Sciatic nerve (tissue), 2 donors: ENCODE results near the gene TGM2. TPM values are rescaled to one million over a fixed set of nuclear protein-coding genes. Genes with fewer than 3 reads are reported as not detected.

Experiments used
- ATAC-seq: fragments of 200-7000 bp; cut with Tn5 transposase; one replicate; pipeline ENCODE4 v1.9.1; 2020; ENCODE audit warnings: mild to moderate bottlenecking, moderate library complexity
- DNase-seq: peaks from one replicate; pipeline ENCODE4 v3.0.0-alpha.2; 2020; ENCODE audit warnings: low spot score
- intact Hi-C: fragments of 100-400 bp; cut with DNase I; formaldehyde crosslinking; loops from one replicate; pipeline ENCODE4 v1.14.2; 2022
- total RNA-seq: library from RNA; stranded (reverse); fragmentation: NEBNext Ultra II Directional; extraction: Animal tissue kit (Norgen Biotek cat#: 25700); gene quantifications from one replicate; pipeline ENCODE4 v1.2.1, GENCODE V29; 2021
- donor health status: DM: no; HTN: no; CAD: no.
- donor health status: DM: no; HTN: no; CAD: no.

The TGM2 gene
- total RNA-seq, 1 donor from 2014 or later, result 70.3 TPM

- no peak for DNase-seq
- no peak for ATAC-seq
Observed at GRCh38 chr20:38091441-38092216, 73.4 kb downstream of the TGM2 start.

DNA sequence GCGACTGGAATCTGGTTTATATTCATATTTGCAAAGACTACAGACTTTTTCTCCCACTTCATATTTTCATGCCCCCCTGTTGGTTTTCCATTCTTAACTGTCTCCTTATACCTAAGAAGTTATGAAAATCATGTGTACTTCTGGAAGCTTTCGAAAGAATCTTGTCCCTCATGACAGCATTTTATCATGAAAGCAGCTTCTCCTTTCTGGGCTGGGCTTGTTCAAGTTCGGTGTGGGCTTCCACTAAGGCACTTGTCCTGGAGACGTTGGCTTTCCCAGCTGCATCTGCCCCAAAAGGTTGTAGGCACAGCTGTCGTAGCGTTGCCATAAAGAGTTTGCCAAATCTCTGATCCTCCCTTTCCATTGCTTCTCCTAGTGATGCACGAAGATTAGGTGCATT lies 75.0 kb downstream of the TGM2 start:
- ATAC-seq, result no peak
- intact Hi-C loops, result no loop called here
- DNase-seq, result no peak

More at GRCh38 chr20:38091441-38092216, 73.4 kb downstream of the TGM2 start:
- intact Hi-C loops, result no loop called here

DNA sequence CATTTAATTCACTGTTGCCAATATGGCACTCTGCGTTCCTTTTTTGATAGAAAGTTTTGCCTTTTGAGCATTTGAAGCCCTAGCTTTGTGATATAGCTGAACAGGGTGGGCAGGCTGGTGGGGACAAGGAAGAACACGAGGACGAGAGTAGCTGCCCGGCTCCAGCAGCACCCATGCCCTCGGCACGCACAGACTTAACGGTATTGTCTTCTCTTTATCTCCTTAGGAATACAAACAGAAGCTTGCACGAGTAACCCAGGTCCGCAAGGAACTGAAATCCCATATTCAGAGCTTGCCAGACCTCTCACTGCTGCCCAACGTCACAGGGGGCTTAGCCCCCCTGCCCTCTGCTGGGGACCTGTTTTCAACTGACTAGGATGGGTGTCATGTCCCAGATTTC lies 75.6 kb downstream of the TGM2 start:
- ATAC-seq, result no peak
- no peak for DNase-seq
- intact Hi-C loops, result no loop called here

- intact Hi-C loops, result no loop called here
- no peak for ATAC-seq
- no peak for DNase-seq
Observed at GRCh38 chr20:38085026-38085425, 80.0 kb downstream of the TGM2 start.

DNA sequence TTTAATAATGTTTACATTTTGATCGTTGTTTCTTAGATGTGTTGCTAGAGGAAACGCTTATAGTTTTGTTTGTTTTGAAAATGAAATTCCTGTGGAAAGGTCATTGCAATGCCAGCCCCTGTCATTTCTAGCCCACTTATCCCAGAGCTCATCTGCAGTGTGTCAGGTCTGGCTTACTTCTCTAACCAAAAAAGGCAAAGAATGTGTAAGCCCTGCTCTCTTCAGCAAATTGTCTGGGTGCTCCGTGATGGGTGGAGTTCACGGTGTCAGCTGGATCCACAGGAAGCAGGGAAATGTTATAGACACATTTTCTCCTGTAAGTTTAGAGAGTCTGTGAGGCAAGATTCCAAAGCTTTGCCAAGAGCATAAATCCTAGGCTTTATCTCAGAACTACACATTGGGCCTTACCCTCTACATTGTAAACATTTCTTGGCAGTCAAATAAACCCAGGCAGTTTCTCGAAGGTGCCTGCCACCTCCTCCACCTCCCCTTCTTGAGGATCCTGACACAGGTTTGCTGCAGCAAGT lies 80.6 kb downstream of the TGM2 start:
- DNase-seq, result no peak
- no peak for ATAC-seq
- intact Hi-C loops, result no loop called here

GRCh38 chr20:38083338-38084048 lies 81.6 kb downstream of the TGM2 start:
- ATAC-seq (no peak), DNase-seq (no peak)
- intact Hi-C loops, result no loop called here

DNA sequence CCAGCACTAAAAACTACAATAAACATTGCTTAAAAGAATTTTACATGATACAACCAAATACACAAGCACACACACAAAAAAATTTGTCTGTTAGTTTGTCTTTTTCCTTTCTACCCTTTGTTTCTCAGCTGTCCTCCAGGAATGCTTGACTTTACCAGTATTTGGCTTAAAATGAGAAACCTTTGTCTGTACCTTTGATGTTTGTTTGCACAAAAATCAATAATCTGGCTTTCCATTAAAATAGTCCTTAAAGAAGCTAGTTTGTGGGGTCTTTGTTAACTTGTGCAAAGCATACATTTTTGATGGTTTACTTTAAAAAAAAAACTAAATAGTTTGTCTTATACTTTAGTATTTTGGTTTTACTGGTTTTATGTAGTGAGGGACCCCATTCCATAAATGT lies 82.2 kb downstream of the TGM2 start:
- intact Hi-C loops, result no loop called here
- DNase-seq, result no peak
- no peak for ATAC-seq

GRCh38 chr20:38081575-38081974 lies 83.5 kb downstream of the TGM2 start:
- intact Hi-C loops, result no loop called here
- ATAC-seq (no peak), DNase-seq (no peak)

DNA sequence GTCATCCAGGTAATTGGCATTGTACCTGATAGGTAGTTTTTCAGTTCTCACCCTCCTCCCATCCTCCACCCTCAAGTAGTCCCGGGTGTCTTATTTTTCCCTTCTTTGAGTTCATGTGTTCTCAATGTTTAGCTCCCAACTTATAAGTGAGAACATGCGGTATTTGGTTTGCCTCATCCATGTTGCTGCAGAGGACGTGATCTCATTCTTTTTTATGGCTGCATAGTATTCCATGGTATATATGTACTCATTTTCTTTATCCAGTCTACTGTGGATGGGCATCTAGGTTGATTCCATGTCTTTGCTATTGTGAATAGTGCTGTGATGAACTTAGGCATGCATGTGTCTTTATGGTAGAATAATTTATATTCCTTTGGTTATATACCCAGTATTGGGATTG lies 85.7 kb downstream of the TGM2 start:
- ATAC-seq (no peak), DNase-seq (no peak)
- intact Hi-C loops, result no loop called here

DNA sequence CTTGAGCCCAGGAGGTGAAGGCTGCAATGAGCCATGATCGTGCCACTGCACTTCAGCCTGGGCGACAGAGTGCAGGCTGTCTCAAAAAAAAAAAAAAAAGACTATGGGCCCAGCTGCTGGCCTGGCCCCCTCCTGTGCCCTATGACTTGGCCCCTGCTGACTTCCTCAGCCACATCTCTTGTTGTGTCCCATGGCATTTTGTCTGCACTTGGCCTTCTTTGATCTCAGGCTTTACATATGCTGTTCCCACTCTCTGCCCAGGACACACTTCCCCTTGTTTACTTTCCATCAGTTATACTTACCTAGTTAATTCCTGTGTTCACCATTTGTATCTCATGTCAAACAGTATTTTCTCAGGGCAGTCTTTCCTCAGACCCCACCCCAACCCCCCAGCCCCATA lies 87.0 kb downstream of the TGM2 start:
- DNase-seq, result no peak
- intact Hi-C loops, result no loop called here
- no peak for ATAC-seq

Other genes with a start within 250 kb of the TGM2 start
- 15.2 TPM for gene TTI1, start 131.8 kb downstream of the TGM2 start, total RNA-seq
- 41.9 TPM for gene RPRD1B, start 131.5 kb downstream of the TGM2 start, total RNA-seq
- gene KIAA1755, start 95.5 kb upstream of the TGM2 start, total RNA-seq, result 56.0 TPM
- gene BPI, start 138.9 kb upstream of the TGM2 start, total RNA-seq, result 2.3 TPM
- gene LBP, start 181.2 kb upstream of the TGM2 start, total RNA-seq, result 0.40 TPM